Aorta (tissue), 5 donors: Measurements from ENCODE around the gene LACC1. TPM values are rescaled to one million over a fixed set of nuclear protein-coding genes. Genes with fewer than 3 reads are reported as not detected.

Source experiments
- ATAC-seq: fragments of 200-7000 bp; cut with Tn5 transposase; one replicate; pipeline ENCODE4 v1.9.1; 2022; ENCODE audit warnings: moderate library complexity; ENCODE audit not compliant: low FRiP score
- DNase-seq, 2 donors: peaks; one replicate each; pipeline ENCODE4 v3.0.0-alpha.2; 2020
- H3K27ac ChIP-seq, 2 donors: one replicate each; pipeline ENCODE4 v1.5.1; 2013; ENCODE audit warnings: low read length in 2 of 2, mild to moderate bottlenecking in 2 of 2, moderate library complexity in 2 of 2, control low read depth in 1 of 2, inconsistent platforms in 1 of 2, low read depth in 1 of 2
- H3K27me3 ChIP-seq, 2 donors: one replicate each; pipeline ENCODE4 v1.6.1; 2013; ENCODE audit warnings: control low read depth in 1 of 2, low read length in 1 of 2, mild to moderate bottlenecking in 1 of 2, moderate library complexity in 1 of 2; ENCODE audit not compliant: insufficient read depth in 2 of 2, control insufficient read depth in 1 of 2
- H3K36me3 ChIP-seq, 2 donors: one replicate each; pipeline ENCODE4 v1.6.1; 2013; ENCODE audit warnings: control low read depth in 1 of 2, low read length in 1 of 2, mild to moderate bottlenecking in 1 of 2; ENCODE audit not compliant: insufficient read depth in 2 of 2, control insufficient read depth in 1 of 2
- H3K4me1 ChIP-seq, 2 donors: one replicate each; pipeline ENCODE4 v1.6.1; 2013; ENCODE audit warnings: low read length in 2 of 2, control low read depth in 1 of 2, mild to moderate bottlenecking in 1 of 2, moderate library complexity in 1 of 2; ENCODE audit not compliant: insufficient read depth in 2 of 2, control insufficient read depth in 1 of 2
- H3K4me3 ChIP-seq, 2 donors: one replicate each; pipeline ENCODE4 v1.5.1; 2013; ENCODE audit warnings: low read length in 2 of 2, control low read depth in 1 of 2, mild to moderate bottlenecking in 1 of 2
- H3K9me3 ChIP-seq: one replicate; pipeline ENCODE4 v1.6.1; 2013; ENCODE audit warnings: mild to moderate bottlenecking, low read length; ENCODE audit not compliant: control insufficient read depth
- WGBS, 2 donors: extraction: QIAGEN DNeasy Blood & Tissue Kit; methylation state at CpG; one replicate each; pipeline ENCODE4 v1.1.7; 2013; 5-methylcytosine and 5-hydroxymethylcytosine counted together
- intact Hi-C, 2 donors: fragments of 100-400 bp; cut with DNase I; formaldehyde crosslinking; loops; one replicate each; pipeline versions ENCODE4 v1.14.2 to v1.15.0; 2022
- polyA plus RNA-seq, 2 donors: library from polyadenylated mRNA; stranded (reverse); fragments of 200-250 nt; gene quantifications; one replicate each; pipeline ENCODE4 v1.2.3, GENCODE V29; 2013
- total RNA-seq, 2 donors: library from RNA; stranded (reverse); fragmentation: NEBNext Ultra II Directional; extraction: Animal tissue kit (Norgen Biotek cat#: 25700); gene quantifications; one replicate each; pipeline ENCODE4 v1.2.1, GENCODE V29; 2021
- donor health status: healthy with polysubstance abuse.
- donor health status: Bipolar disorder and iron deficiency.
- donor health status: DM: no; HTN: no; CAD: no.
- donor health status: DM: no; HTN: no; CAD: no.
- donor health status: DM: yes; HTN: yes; CAD: no.

The LACC1 gene
- total and polyA plus RNA-seq, 4 donors = 5.3 to 12.3 (median 8.8) TPM

DNA sequence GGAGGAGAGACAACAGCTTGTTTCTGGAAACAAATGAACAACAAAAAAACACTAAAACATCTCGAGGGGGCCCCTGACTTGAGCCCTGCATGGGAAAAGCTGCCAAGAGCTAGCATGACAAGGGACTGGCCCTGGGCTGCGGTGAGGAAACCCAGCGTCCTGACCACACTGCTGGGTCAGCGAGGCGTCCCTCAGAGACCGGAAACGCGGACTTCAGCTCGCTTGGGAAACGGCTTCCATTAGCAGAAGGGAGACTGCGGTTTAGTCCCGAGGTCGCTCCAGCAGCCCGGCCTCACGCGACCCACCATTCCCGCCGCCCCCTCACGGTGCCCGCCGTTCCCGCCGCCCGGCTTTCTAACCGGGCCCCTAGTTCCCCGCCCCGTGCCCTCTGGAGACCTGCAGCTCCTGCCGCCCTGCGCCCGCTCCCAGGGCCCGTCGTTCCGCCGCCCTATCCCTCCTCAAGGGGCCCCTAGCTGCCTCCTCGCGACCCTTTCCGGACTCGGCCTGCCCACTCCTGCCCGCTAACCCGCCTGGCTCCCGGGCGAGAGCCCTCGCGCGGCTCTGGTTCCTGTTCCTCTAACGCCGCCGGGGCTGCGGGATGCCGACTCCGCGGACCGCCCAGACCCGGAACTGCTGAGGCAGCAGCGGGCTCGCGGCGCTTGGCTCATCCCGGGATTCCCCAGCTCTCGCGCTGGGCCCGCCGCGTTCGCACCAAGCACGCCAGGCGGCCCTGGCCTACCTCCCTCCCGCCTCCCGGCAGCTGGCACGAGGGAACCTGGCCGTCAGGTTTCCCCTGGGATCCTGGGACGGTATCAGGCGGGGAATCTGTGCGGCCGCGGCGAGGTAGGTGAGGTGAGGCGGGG, 581 bp upstream of the LACC1 start, which contains the start of gene CCDC122:
Gene CCDC122 (minus strand): TSS at position 849 of the 863 bp plus-strand sequence. CDS start 10,364 bp downstream, outside the sequence.
- peak; percentile 93 for ATAC-seq
- intact Hi-C loops = loop anchor here in 1 of 2 donors (10.0 kb wide), 1 partner anchor 794 kb away; no protein-coding TSS in a partner anchor
- 1% methylated on average over 63 to 78 of the region's 78 CpGs for WGBS, 2 donors

GRCh38 chr13:43880214-43880855, 631 bp downstream of the LACC1 start:
- H3K27ac ChIP-seq = no peak overlapping the region
- whole genome bisulfite sequencing, 2 donors = 52 to 54% methylated on average over 15 of the region's 15 CpGs
- no peak for ATAC-seq

More for the DNA sequence above, 581 bp upstream of the LACC1 start, which contains the start of gene CCDC122:
- Histone ChIP-seq H3K4me1 (peaks cover 0 to 5% of the 10 kb centered on the region in 2 donors), H3K9me3 (no peaks in the 10 kb centered on the region), H3K27ac (peak within 1 kb of the TSS; percentile 34 to 61), H3K4me3 (peak within 1 kb of the TSS; percentile 42 to 43), H3K36me3 (no peaks in the 10 kb centered on the region), H3K27me3 (no peaks in the 10 kb centered on the region)
- peak; percentile 94 to 95 for DNase-seq

DNA sequence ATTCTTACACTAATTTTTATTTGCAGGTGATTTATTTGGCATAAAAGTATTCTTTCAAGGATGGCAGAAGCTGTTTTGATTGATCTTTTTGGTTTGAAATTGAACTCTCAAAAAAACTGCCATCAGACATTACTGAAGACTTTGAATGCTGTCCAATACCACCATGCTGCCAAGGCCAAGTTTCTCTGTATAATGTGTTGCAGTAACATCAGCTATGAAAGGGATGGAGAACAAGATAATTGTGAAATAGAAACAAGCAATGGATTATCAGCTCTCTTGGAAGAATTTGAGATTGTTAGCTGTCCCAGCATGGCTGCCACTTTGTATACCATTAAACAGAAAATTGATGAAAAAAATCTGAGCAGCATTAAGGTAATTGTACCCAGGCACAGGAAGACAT, 1.2 kb downstream of the LACC1 start:
- Histone ChIP-seq H3K36me3 (no peaks in the 10 kb centered on the region), H3K4me3 (no peak overlapping the region), H3K27ac (no peak overlapping the region), H3K4me1 (peaks cover 0 to 5% of the 10 kb centered on the region in 2 donors), H3K9me3 (no peaks in the 10 kb centered on the region), H3K27me3 (no peaks in the 10 kb centered on the region)
- no peak for DNase-seq
- ATAC-seq = no peak
- intact Hi-C loops = no loop called here

More at GRCh38 chr13:43880214-43880855, 631 bp downstream of the LACC1 start:
- H3K4me1 ChIP-seq = peaks cover 0 to 5% of the 10 kb centered on the region in 2 donors
- intact Hi-C loops = no loop called here
- peak overlapping the region; percentile 42 to 43 for H3K4me3 ChIP-seq
- H3K36me3 ChIP-seq = no peaks in the 10 kb centered on the region
- H3K9me3 ChIP-seq = no peaks in the 10 kb centered on the region
- DNase-seq = no peak
- H3K27me3 ChIP-seq = no peaks in the 10 kb centered on the region

DNA sequence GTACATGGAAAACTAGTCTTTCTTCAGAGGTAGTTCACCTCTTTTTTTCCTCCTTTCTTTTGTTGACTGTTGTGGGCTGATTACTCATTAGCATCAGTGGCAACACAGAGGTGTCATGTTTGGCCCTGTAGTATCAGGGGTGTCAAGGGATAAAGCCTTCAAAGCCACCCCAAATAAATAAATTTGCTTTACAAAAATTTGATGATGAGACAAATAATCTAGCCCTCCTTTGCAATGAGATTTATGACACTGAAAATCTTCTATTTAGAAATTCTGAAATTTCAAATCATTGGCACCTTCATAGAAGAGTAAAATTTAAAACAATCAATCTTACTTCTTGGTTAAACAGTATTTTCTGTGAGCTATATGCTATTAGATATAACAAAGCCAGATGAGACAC, 1.9 kb downstream of the LACC1 start:
- H3K9me3 ChIP-seq = no peaks in the 10 kb centered on the region
- peaks cover 0 to 5% of the 10 kb centered on the region in 2 donors for H3K4me1 ChIP-seq
- intact Hi-C loops = no loop called here
- no peaks in the 10 kb centered on the region for H3K36me3 ChIP-seq
- ATAC-seq (no peak), DNase-seq (no peak)
- H3K27me3 ChIP-seq = no peaks in the 10 kb centered on the region
- H3K4me3 ChIP-seq = no peak overlapping the region
- H3K27ac ChIP-seq = no peak overlapping the region

GRCh38 chr13:43883631-43884030, 3.9 kb downstream of the LACC1 start:
- Histone ChIP-seq H3K4me3 (no peak overlapping the region), H3K27me3 (no peaks in the 10 kb centered on the region), H3K9me3 (no peaks in the 10 kb centered on the region), H3K4me1 (peaks cover 0 to 2% of the 10 kb centered on the region in 2 donors), H3K36me3 (no peaks in the 10 kb centered on the region), H3K27ac (no peak overlapping the region)
- DNase-seq (no peak), ATAC-seq (no peak)
- intact Hi-C loops = no loop called here
- 89 to 98% methylated on average over 3 of the region's 3 CpGs for WGBS, 2 donors

DNA sequence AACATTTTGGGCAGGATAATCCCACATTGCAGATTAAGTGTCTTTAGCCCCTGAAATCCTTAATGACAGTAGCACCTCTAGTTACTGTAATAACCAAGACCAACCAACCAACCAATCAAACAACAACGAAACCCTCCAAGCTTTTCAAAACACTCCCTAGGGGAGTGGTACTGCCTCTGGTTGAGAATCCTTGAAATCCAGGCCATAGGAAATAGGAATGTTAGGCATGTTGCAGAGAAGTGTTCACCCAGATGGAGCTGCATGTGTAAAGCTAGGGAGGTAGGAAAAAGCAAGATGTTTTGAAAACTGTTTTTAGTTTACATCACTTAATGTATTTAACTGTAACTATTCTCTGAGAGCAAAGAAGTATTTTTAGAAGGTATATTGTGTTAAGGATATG, 4.5 kb downstream of the LACC1 start:
- intact Hi-C loops = no loop called here
- no peak for ATAC-seq
- no peak for DNase-seq

GRCh38 chr13:43894438-43894837, 14.7 kb downstream of the LACC1 start:
- DNase-seq (no peak), ATAC-seq (no peak)
- Histone ChIP-seq H3K36me3 (no peaks in the 10 kb centered on the region), H3K4me1 (no peaks in the 10 kb centered on the region), H3K27ac (no peak overlapping the region), H3K27me3 (no peaks in the 10 kb centered on the region), H3K9me3 (no peaks in the 10 kb centered on the region), H3K4me3 (no peak overlapping the region)
- intact Hi-C loops = no loop called here

More for the DNA sequence above, 4.5 kb downstream of the LACC1 start:
- Histone ChIP-seq H3K9me3 (no peaks in the 10 kb centered on the region), H3K36me3 (no peaks in the 10 kb centered on the region), H3K4me3 (no peak overlapping the region), H3K4me1 (peaks cover 0 to 2% of the 10 kb centered on the region in 2 donors), H3K27me3 (no peaks in the 10 kb centered on the region), H3K27ac (no peak overlapping the region)
- 66 to 76% methylated on average over 1 of the region's 1 CpG for WGBS, 2 donors

GRCh38 chr13:43895940-43896339, 16.2 kb downstream of the LACC1 start:
- Histone ChIP-seq H3K27ac (no peak overlapping the region), H3K4me1 (no peaks in the 10 kb centered on the region), H3K27me3 (no peaks in the 10 kb centered on the region), H3K4me3 (no peak overlapping the region), H3K9me3 (no peaks in the 10 kb centered on the region), H3K36me3 (no peaks in the 10 kb centered on the region)
- no peak for ATAC-seq
- intact Hi-C loops = no loop called here
- DNase-seq = no peak
- WGBS, 2 donors = 25 to 33% methylated on average over 2 of the region's 2 CpGs
